SIG-M5 treated with dmso at 0.1 percent for 504 hours (cell line): Measurements from ENCODE around the gene GTF2IRD1.
"Not testable (repeated sequence)": the region's sequence is repeated elsewhere in the genome, so short reads cannot be mapped to it uniquely, and the experiment has no call there.

Experiments used
- DNase-seq: peaks from one replicate; lab custom pipeline; 2025; ENCODE audit not compliant: unreplicated experiment; lab: John Stamatoyannopoulos, UW

GTF2IRD1 gene

GRCh38 chr7:74633451-74633921, 179.8 kb downstream of the GTF2IRD1 start:
- DNase-seq, result no peak

GRCh38 chr7:74637745-74638144, 184.0 kb downstream of the GTF2IRD1 start:
- no peak for DNase-seq

GRCh38 chr7:74650055-74650454, 196.3 kb downstream of the GTF2IRD1 start:
- DNase-seq, result peak; percentile 94

GRCh38 chr7:74650493-74651132, 196.9 kb downstream of the GTF2IRD1 start:
- peak; percentile 30 for DNase-seq

GRCh38 chr7:74651133-74651504, 197.4 kb downstream of the GTF2IRD1 start:
- not testable (repeated sequence) for DNase-seq
